Measurements from ENCODE around the gene SPATA19. TPM values are rescaled to one million over a fixed set of nuclear protein-coding genes. Genes with fewer than 3 reads are reported as not detected.

SPATA19 gene
- total and polyA plus RNA-seq, 9 donors, result not detected

GRCh38 chr11:133840479-133840941, 4.8 kb downstream of the SPATA19 start:
- no peak overlapping the region for H3K27ac ChIP-seq (ENCODE audit: low read length)
- 79% methylated on average over 5 of the region's 7 CpGs for WGBS (ENCODE audit: insufficient coverage)
- no peak overlapping the region for H3K4me3 ChIP-seq (ENCODE audit: low read length)

GRCh38 chr11:133835593-133836548, 9.4 kb downstream of the SPATA19 start:
- DNase-seq, result no peak
- WGBS (ENCODE audit: insufficient coverage), result 59% methylated on average over 10 of the region's 12 CpGs
- Histone ChIP-seq H3K4me1 (ENCODE audit: control insufficient read depth, insufficient read depth, low read length) (no peaks in the 10 kb centered on the region), H3K36me3 (ENCODE audit: control insufficient read depth, insufficient read depth, low read length) (no peaks in the 10 kb centered on the region), H3K27me3 (ENCODE audit: control insufficient read depth, insufficient read depth, low read length) (peaks cover 9% of the 10 kb centered on the region), H3K9me3 (replicated peaks; ENCODE audit: control insufficient read depth, low read depth, low read length) (peaks cover 7% of the 10 kb centered on the region), H3K4me3 (ENCODE audit: low read length) (no peak overlapping the region), H3K27ac (ENCODE audit: low read length) (no peak overlapping the region)

More at GRCh38 chr11:133840479-133840941, 4.8 kb downstream of the SPATA19 start:
- Histone ChIP-seq H3K27me3 (ENCODE audit: control insufficient read depth, insufficient read depth, low read length) (peaks cover 9% of the 10 kb centered on the region), H3K9me3 (replicated peaks; ENCODE audit: control insufficient read depth, low read depth, low read length) (peaks cover 7% of the 10 kb centered on the region), H3K4me1 (ENCODE audit: control insufficient read depth, insufficient read depth, low read length) (no peaks in the 10 kb centered on the region), H3K36me3 (ENCODE audit: control insufficient read depth, insufficient read depth, low read length) (no peaks in the 10 kb centered on the region)
- DNase-seq, result no peak

GRCh38 chr11:133834682-133835592, 10.4 kb downstream of the SPATA19 start:
- peaks cover 7% of the 10 kb centered on the region for H3K27me3 ChIP-seq (ENCODE audit: control insufficient read depth, insufficient read depth, low read length)
- peaks cover 7% of the 10 kb centered on the region for H3K9me3 ChIP-seq (replicated peaks; ENCODE audit: control insufficient read depth, low read depth, low read length)
- WGBS (ENCODE audit: insufficient coverage), result 46% methylated on average over 10 of the region's 11 CpGs
- peak; percentile 81 for DNase-seq
- no peaks in the 10 kb centered on the region for H3K4me1 ChIP-seq (ENCODE audit: control insufficient read depth, insufficient read depth, low read length)
- H3K27ac ChIP-seq (ENCODE audit: low read length), result no peak overlapping the region
- H3K4me3 ChIP-seq (ENCODE audit: low read length), result no peak overlapping the region
- no peaks in the 10 kb centered on the region for H3K36me3 ChIP-seq (ENCODE audit: control insufficient read depth, insufficient read depth, low read length)

GRCh38 chr11:133833898-133834681, 11.2 kb downstream of the SPATA19 start:
- peaks cover 3% of the 10 kb centered on the region for H3K4me1 ChIP-seq (ENCODE audit: control insufficient read depth, insufficient read depth, low read length)
- WGBS (ENCODE audit: insufficient coverage), result 83% methylated on average over 16 of the region's 17 CpGs
- DNase-seq, result no peak

GRCh38 chr11:133832991-133833897, 12.1 kb downstream of the SPATA19 start:
- peaks cover 7% of the 10 kb centered on the region for H3K9me3 ChIP-seq (replicated peaks; ENCODE audit: control insufficient read depth, low read depth, low read length)
- no peaks in the 10 kb centered on the region for H3K36me3 ChIP-seq (ENCODE audit: control insufficient read depth, insufficient read depth, low read length)
- H3K27ac ChIP-seq (ENCODE audit: low read length), result no peak overlapping the region
- WGBS (ENCODE audit: insufficient coverage), result 67% methylated on average over 72 of the region's 86 CpGs
- peak; percentile 86 for DNase-seq
- peaks cover 3% of the 10 kb centered on the region for H3K4me1 ChIP-seq (ENCODE audit: control insufficient read depth, insufficient read depth, low read length)
- peaks cover 7% of the 10 kb centered on the region for H3K27me3 ChIP-seq (ENCODE audit: control insufficient read depth, insufficient read depth, low read length)
- H3K4me3 ChIP-seq (ENCODE audit: low read length), result no peak overlapping the region

More at GRCh38 chr11:133833898-133834681, 11.2 kb downstream of the SPATA19 start:
- H3K36me3 ChIP-seq (ENCODE audit: control insufficient read depth, insufficient read depth, low read length), result no peaks in the 10 kb centered on the region
- H3K27me3 ChIP-seq (ENCODE audit: control insufficient read depth, insufficient read depth, low read length), result peaks cover 7% of the 10 kb centered on the region
- no peak overlapping the region for H3K4me3 ChIP-seq (ENCODE audit: low read length)
- H3K9me3 ChIP-seq (replicated peaks; ENCODE audit: control insufficient read depth, low read depth, low read length), result peaks cover 7% of the 10 kb centered on the region
- H3K27ac ChIP-seq (ENCODE audit: low read length), result no peak overlapping the region

- WGBS (ENCODE audit: insufficient coverage), result 85% methylated on average over 40 of the region's 53 CpGs
- DNase-seq, result no peak
- no peak overlapping the region for H3K27ac ChIP-seq (ENCODE audit: low read length)
- H3K9me3 ChIP-seq (replicated peaks; ENCODE audit: control insufficient read depth, low read depth, low read length), result no peaks in the 10 kb centered on the region
- H3K4me1 ChIP-seq (ENCODE audit: control insufficient read depth, insufficient read depth, low read length), result peaks cover 3% of the 10 kb centered on the region
- H3K27me3 ChIP-seq (ENCODE audit: control insufficient read depth, insufficient read depth, low read length), result peaks cover 7% of the 10 kb centered on the region
- H3K36me3 ChIP-seq (ENCODE audit: control insufficient read depth, insufficient read depth, low read length), result no peaks in the 10 kb centered on the region
- no peak overlapping the region for H3K4me3 ChIP-seq (ENCODE audit: low read length)
Observed at GRCh38 chr11:133832096-133832990, 13.0 kb downstream of the SPATA19 start.

- Histone ChIP-seq H3K36me3 (ENCODE audit: control insufficient read depth, insufficient read depth, low read length) (no peaks in the 10 kb centered on the region), H3K4me1 (ENCODE audit: control insufficient read depth, insufficient read depth, low read length) (peaks cover 3% of the 10 kb centered on the region), H3K9me3 (replicated peaks; ENCODE audit: control insufficient read depth, low read depth, low read length) (no peaks in the 10 kb centered on the region), H3K27ac (ENCODE audit: low read length) (no peak overlapping the region), H3K27me3 (ENCODE audit: control insufficient read depth, insufficient read depth, low read length) (peaks cover 10% of the 10 kb centered on the region), H3K4me3 (ENCODE audit: low read length) (no peak overlapping the region)
- 55% methylated on average over 4 of the region's 8 CpGs for WGBS (ENCODE audit: insufficient coverage)
- DNase-seq, result no peak
Observed at GRCh38 chr11:133830931-133831907, 14.1 kb downstream of the SPATA19 start.
